H1 (cell line): Measurements from ENCODE around the gene SLC12A6. TPM values are rescaled to one million over a fixed set of nuclear protein-coding genes. Genes with fewer than 3 reads are reported as not detected.

ENCODE experiments used
- CTCF ChIA-PET: fragments of 300-600 bp; sonication (Branson Sonifier 250); formaldehyde crosslinking; loops from one replicate; lab custom pipeline; 2021; ENCODE audit not compliant: partially characterized antibody; lab: Charles Lee
- POLR2A ChIA-PET: fragments of 300-600 bp; sonication (Branson Sonifier 250); formaldehyde crosslinking; loops from one replicate; lab custom pipeline; 2021; ENCODE audit warnings: inconsistent platforms; ENCODE audit not compliant: partially characterized antibody; lab: Charles Lee
- DNase-seq, 2 experiments: peaks; one replicate each; pipeline versions ENCODE4 v3.0.0 to v3.0.0-alpha.2; 2010 to 2022; ENCODE audit warnings: low spot score in 2 of 2, low read depth in 1 of 2, mixed read lengths in 1 of 2
- FAIRE-seq: peaks from 2 replicates; lab custom pipeline; 2011; peaks lifted over from hg19 to GRCh38; lab: Jason Lieb, UNC
- H2AFZ ChIP-seq: 2 replicates; pipeline ENCODE4 v1.8.1; 2012; ENCODE audit warnings: low read length, inconsistent platforms
- H2AK5ac ChIP-seq: 2 replicates; pipeline ENCODE4 v1.6.1; 2013; ENCODE audit warnings: low read depth, low read length
- H2BK120ac ChIP-seq: replicated peaks from 2 replicates; pipeline ENCODE3; 2013; ENCODE audit warnings: low read depth, low read length, inconsistent platforms
- H2BK12ac ChIP-seq: 2 replicates; pipeline ENCODE4 v1.6.1; 2013; ENCODE audit warnings: low read depth, low read length
- H2BK15ac ChIP-seq: 2 replicates; pipeline ENCODE4 v1.6.1; 2013; ENCODE audit warnings: low read length
- H2BK20ac ChIP-seq: 2 replicates; pipeline ENCODE4 v1.6.1; 2013; ENCODE audit warnings: low read length
- H2BK5ac ChIP-seq: 2 replicates; pipeline ENCODE4 v1.6.1; 2013; ENCODE audit warnings: low read depth, low read length
- H3K14ac ChIP-seq: 2 replicates; pipeline ENCODE4 v1.6.1; 2013; ENCODE audit warnings: inconsistent platforms; ENCODE audit not compliant: insufficient read length
- H3K18ac ChIP-seq: 2 replicates; pipeline ENCODE4 v1.6.1; 2013; ENCODE audit warnings: low read length; ENCODE audit errors: extremely low read depth
- H3K23ac ChIP-seq: 2 replicates; pipeline ENCODE4 v1.6.1; 2013; ENCODE audit warnings: inconsistent platforms; ENCODE audit not compliant: insufficient read length
- H3K23me2 ChIP-seq: 2 replicates; pipeline ENCODE4 v1.6.1; 2013; ENCODE audit warnings: low read depth, low read length
- H3K27ac ChIP-seq: 2 replicates; pipeline ENCODE4 v1.6.1; 2011; ENCODE audit warnings: low read depth, low read length, inconsistent platforms
- H3K27me3 ChIP-seq, 4 experiments: replicated peaks in 1 of 4; 1 replicate in 1 of 4; 2 replicates in 3 of 4; pipeline versions ENCODE4 v1.6.1 to v1.8.1; 2011 to 2013; ENCODE audit warnings: low read length in 3 of 4, mild to moderate bottlenecking in 3 of 4, inconsistent platforms in 2 of 4, mixed read lengths in 2 of 4, moderate library complexity in 1 of 4; ENCODE audit not compliant: control insufficient read depth in 3 of 4, insufficient read depth in 3 of 4; ENCODE audit errors: extremely low read depth in 1 of 4
- H3K36me3 ChIP-seq, 4 experiments: 2 replicates each; pipeline versions ENCODE4 v1.6.1 to v1.8.1; 2011 to 2013; ENCODE audit warnings: mild to moderate bottlenecking in 4 of 4, low read length in 3 of 4, moderate library complexity in 2 of 4, control low read depth in 1 of 4, inconsistent platforms in 1 of 4; ENCODE audit not compliant: insufficient read depth in 4 of 4, control insufficient read depth in 2 of 4
- H3K4ac ChIP-seq: replicated peaks from 2 replicates; pipeline ENCODE3; 2013; ENCODE audit warnings: low read length, low read depth, mixed read lengths, inconsistent platforms; ENCODE audit not compliant: insufficient read length
- H3K4me1 ChIP-seq, 4 experiments: replicated peaks in 1 of 4; 1 replicate in 1 of 4; 2 replicates in 3 of 4; pipeline versions ENCODE4 v1.6.1 to v1.8.1; 2011 to 2013; ENCODE audit warnings: low read length in 3 of 4, inconsistent platforms in 2 of 4, mixed read lengths in 1 of 4; ENCODE audit not compliant: insufficient read depth in 4 of 4, control insufficient read depth in 3 of 4
- H3K4me2 ChIP-seq, 2 experiments: 2 replicates each; pipeline versions ENCODE4 v1.6.1 to v1.8.1; 2011 to 2013; ENCODE audit warnings: low read depth in 2 of 2, low read length in 2 of 2, control low read depth in 1 of 2, inconsistent platforms in 1 of 2, mild to moderate bottlenecking in 1 of 2; ENCODE audit not compliant: insufficient read depth in 1 of 2
- H3K4me3 ChIP-seq, 4 experiments: fragments of 200-600, 300-600 bp in 1 of 4; sonication (generic), shearing (Covaris generic), sonication (Bioruptor Twin) in 1 of 4; 2 replicates each; pipeline versions ENCODE4 v1.5.1 to v1.8.1; 2011 to 2016; ENCODE audit warnings: low read length in 4 of 4, low read depth in 3 of 4, control low read depth in 2 of 4, inconsistent platforms in 2 of 4, mild to moderate bottlenecking in 2 of 4, mixed read lengths in 1 of 4, moderate library complexity in 1 of 4; ENCODE audit not compliant: insufficient read depth in 2 of 4; ENCODE audit errors: extremely low read depth in 1 of 4
- H3K56ac ChIP-seq: replicated peaks from 2 replicates; pipeline ENCODE3; 2013; ENCODE audit warnings: low read depth, mild to moderate bottlenecking, mixed read lengths, low read length, inconsistent platforms; ENCODE audit not compliant: insufficient read length
- H3K79me1 ChIP-seq: 2 replicates; pipeline ENCODE4 v1.6.1; 2013; ENCODE audit warnings: low read depth, low read length, control low read depth
- H3K79me2 ChIP-seq, 2 experiments: 2 replicates each; pipeline versions ENCODE4 v1.6.1 to v1.8.1; 2012 to 2013; ENCODE audit warnings: low read length in 2 of 2, mild to moderate bottlenecking in 2 of 2, inconsistent platforms in 1 of 2; ENCODE audit not compliant: insufficient read depth in 2 of 2, control insufficient read depth in 1 of 2
- H3K9ac ChIP-seq, 4 experiments: replicated peaks in 1 of 4; 1 replicate in 1 of 4; 2 replicates in 3 of 4; pipeline versions ENCODE4 v1.6.1 to v1.8.1; 2011 to 2013; ENCODE audit warnings: low read depth in 3 of 4, low read length in 3 of 4, control low read depth in 2 of 4, mild to moderate bottlenecking in 2 of 4, moderate library complexity in 2 of 4, inconsistent platforms in 1 of 4; ENCODE audit errors: extremely low read depth in 1 of 4
- H3K9me3 ChIP-seq, 2 experiments: 2 replicates each; pipeline versions ENCODE4 v1.6.1 to v1.8.1; 2012 to 2013; ENCODE audit warnings: mild to moderate bottlenecking in 2 of 2, moderate library complexity in 2 of 2, control low read depth in 1 of 2, inconsistent platforms in 1 of 2, low read depth in 1 of 2, low read length in 1 of 2, mixed read lengths in 1 of 2; ENCODE audit not compliant: insufficient read depth in 2 of 2
- H4K20me1 ChIP-seq, 2 experiments: replicated peaks in 1 of 2; 2 replicates each; pipeline versions ENCODE3 to v1.8.1; 2011 to 2013; ENCODE audit warnings: inconsistent platforms in 2 of 2, low read length in 2 of 2, mild to moderate bottlenecking in 1 of 2; ENCODE audit not compliant: insufficient read depth in 2 of 2, control insufficient read depth in 1 of 2
- H4K5ac ChIP-seq: 2 replicates; pipeline ENCODE4 v1.6.1; 2013; ENCODE audit warnings: low read length, low read depth, mixed read lengths, inconsistent platforms; ENCODE audit not compliant: insufficient read length
- H4K8ac ChIP-seq: 2 replicates; pipeline ENCODE4 v1.8.0; 2013; ENCODE audit warnings: mild to moderate bottlenecking, moderate library complexity, low read length, inconsistent platforms; ENCODE audit not compliant: insufficient read depth; ENCODE audit errors: extremely low read depth
- H4K91ac ChIP-seq: replicated peaks from 2 replicates; pipeline ENCODE3; 2013; ENCODE audit warnings: low read length, mixed read lengths, inconsistent platforms; ENCODE audit not compliant: insufficient read length
- CBX8 ChIP-seq: fragments of 300-800, 300-1000 bp; sonication (generic); IDR thresholded peaks from 2 replicates; pipeline ENCODE4 v1.7.1; 2016; ENCODE audit warnings: low read depth, low read length, borderline replicate concordance
- HDAC2 ChIP-seq, 2 experiments: fragments of 300-600 bp in 1 of 2; sonication (generic) in 1 of 2; IDR thresholded peaks; 2 replicates each; pipeline ENCODE4 v1.6.1; 2011 to 2012; ENCODE audit warnings: low read depth in 2 of 2, low read length in 2 of 2, mild to moderate bottlenecking in 2 of 2, moderate library complexity in 2 of 2, borderline replicate concordance in 1 of 2, inconsistent platforms in 1 of 2
- HDAC6 ChIP-seq: IDR thresholded peaks from one replicate; pipeline ENCODE4 v1.7.1; 2012; ENCODE audit warnings: low read depth, mild to moderate bottlenecking, inconsistent platforms, low read length, moderate library complexity
- SAP30 ChIP-seq: fragments of 300-600 bp; sonication (generic); IDR thresholded peaks from 2 replicates; pipeline ENCODE4 v1.7.1; 2012; ENCODE audit warnings: low read length, moderate library complexity, mild to moderate bottlenecking, inconsistent platforms; ENCODE audit not compliant: insufficient read depth, insufficient replicate concordance
- TAF1 ChIP-seq: IDR thresholded peaks from 2 replicates; pipeline ENCODE4 v1.6.1; 2011; ENCODE audit warnings: mild to moderate bottlenecking, low read depth, low read length
- TAF7 ChIP-seq: optimal IDR thresholded peaks from 2 replicates; pipeline ENCODE3; 2011; ENCODE audit warnings: low read depth, mild to moderate bottlenecking, inconsistent platforms, low read length, moderate library complexity, borderline replicate concordance
- ZNF274 ChIP-seq: IDR thresholded peaks from 2 replicates; pipeline ENCODE4 v1.7.0; 2012; ENCODE audit warnings: low read length, borderline replicate concordance; ENCODE audit errors: extremely low read depth
- WGBS, 2 experiments: shearing (Covaris generic) in 1 of 2; methylation state at CpG; one replicate each; pipeline versions ENCODE4 v1.1.6 to v1.1.7; 2013 to 2015; ENCODE audit warnings: low lambda C conversion rate in 2 of 2, mixed read lengths in 2 of 2, inconsistent platforms in 1 of 2, low coverage in 1 of 2, missing lambda C conversion rate in 1 of 2; ENCODE audit not compliant: insufficient replicate concordance in 2 of 2, insufficient coverage in 1 of 2, insufficient read length in 1 of 2; ENCODE audit errors: extremely low coverage in 1 of 2, missing lambda C conversion rate in 1 of 2; 5-methylcytosine and 5-hydroxymethylcytosine counted together
- polyA plus RNA-seq, 7 experiments: library from polyadenylated mRNA; depleted of rRNA in 3 of 7; stranded (reverse) in 5 of 7; unstranded in 2 of 7; fragments of >200 nt in 5 of 7; fragments of 200-250 nt in 2 of 7; gene quantifications; 1 replicate in 5 of 7; 2 replicates in 1 of 7; 4 replicates in 1 of 7; pipeline versions ENCODE4 v1.2.1 to v1.2.3, GENCODE V29; 2011 to 2013; ENCODE audit warnings: missing spikeins in 2 of 7, mixed read lengths in 2 of 7
- total RNA-seq: library from RNA; stranded (reverse); fragmentation: NEBNext Ultra II Directional; extraction: Animal tissue kit (Norgen Biotek cat#: 25700); gene quantifications from 2 replicates; pipeline ENCODE4 v1.2.1, GENCODE V29; 2021

Gene SLC12A6
- total and polyA plus RNA-seq, 2 of the 8 experiments (the other 6 are each of a cell fraction or from before 2014, with no cell fraction given) = 9.2 to 11.1 TPM

- H3K4ac ChIP-seq = no peak overlapping the region
- H2BK5ac ChIP-seq = no peak overlapping the region
- no peak overlapping the region for H2BK12ac ChIP-seq
- FAIRE-seq (no peak), DNase-seq (no peak)
- H3K79me2 ChIP-seq = no peaks in the 10 kb centered on the region
- WGBS, 2 experiments = 82% methylated on average over 1 of the region's 1 CpG; no CpG with 5 or more reads in 1 of the 2 experiments
- no peak overlapping the region for H2BK120ac ChIP-seq
- H3K56ac ChIP-seq = no peak overlapping the region
- H4K91ac ChIP-seq = no peak overlapping the region
- H3K23me2 ChIP-seq = no peaks in the 10 kb centered on the region; the same call in 1 of the 2 replicates
- ChIA-PET POLR2A (no interaction called here), CTCF (interaction anchor here (0.5 to 1.3 kb wide), 2 partner anchors 9 to 673 kb away, joined by 3 to 5 read pairs; no protein-coding TSS in a partner anchor)
- H3K27me3 ChIP-seq = no peaks in the 10 kb centered on the region
- H3K9me3 ChIP-seq = no peaks in the 10 kb centered on the region
- no peak overlapping the region for H4K5ac ChIP-seq
- no peak overlapping the region for H2BK20ac ChIP-seq
- H2AFZ ChIP-seq = no peak overlapping the region
- H4K20me1 ChIP-seq = no peaks in the 10 kb centered on the region
- no peak overlapping the region for H3K4me3 ChIP-seq
- no peaks in the 10 kb centered on the region for H3K79me1 ChIP-seq
- H3K23ac ChIP-seq = no peak overlapping the region
- no peak overlapping the region for H3K27ac ChIP-seq
- no peak overlapping the region for H3K18ac ChIP-seq
- H2AK5ac ChIP-seq = no peak overlapping the region
- H3K9ac ChIP-seq = no peak overlapping the region
- no peaks in the 10 kb centered on the region for H3K4me1 ChIP-seq
- H3K4me2 ChIP-seq = no peak overlapping the region
- H2BK15ac ChIP-seq = no peak overlapping the region
- H4K8ac ChIP-seq = no peak overlapping the region
- H3K36me3 ChIP-seq = no peaks in the 10 kb centered on the region
- H3K14ac ChIP-seq = no peak overlapping the region
- no peak for TF ChIP-seq HDAC2 (IDR thresholded peaks at IDR 0.05; ENCODE audit: borderline replicate concordance in 1 of 2, low read depth in 2 of 2, low read length in 2 of 2)
- no peak for TF ChIP-seq CBX8
- TF ChIP-seq HDAC6 = no peak
- TF ChIP-seq ZNF274 = no peak
- no peak for TF ChIP-seq SAP30
- no peak for TF ChIP-seq TAF7
- no peak for TF ChIP-seq TAF1
These were observed 55.2 kb downstream of the SLC12A6 start for GRCh38 chr15:34282384-34282783.
